ENCODE results near the gene KCTD16.

DNA sequence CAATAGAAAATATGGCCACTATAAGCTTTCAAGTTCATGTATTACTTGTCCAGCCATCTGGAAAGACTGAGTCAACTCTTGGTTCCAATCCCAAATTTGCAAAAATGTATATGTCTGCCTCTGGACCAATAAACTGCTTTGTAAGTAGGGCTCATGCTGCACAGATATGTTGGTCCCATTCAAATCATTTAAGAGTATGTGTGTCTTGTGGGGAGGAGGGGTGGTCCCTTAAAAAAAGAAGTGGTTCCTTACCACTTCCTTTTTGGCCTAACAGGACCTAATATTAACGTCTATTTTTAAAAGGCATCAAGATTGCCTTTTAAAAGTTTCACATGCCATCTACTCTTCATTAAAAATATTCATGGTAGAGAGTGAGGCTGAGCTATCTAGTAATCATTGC lies 214.9 kb downstream of the KCTD16 start:
- TF ChIP-seq CTCF (IDR thresholded peaks at IDR 0.05): no peak
- no peak for TF ChIP-seq POLR2AphosphoS5 (IDR thresholded peaks at IDR 0.05)
- TF ChIP-seq POLR2A (IDR thresholded peaks at IDR 0.05): no peak

Measured in prostate gland (tissue), 2 donors.